GM21723 (cell line): ENCODE measurements around the gene ACTG1.
"Not testable (repeated sequence)": the region's sequence is repeated elsewhere in the genome, so short reads cannot be mapped to it uniquely, and the experiment has no call there.

ENCODE experiments used
- ATAC-seq: cut with Tn5 transposase; IDR thresholded peaks from one replicate; pipeline ENCODE4 v1.9.1; 2021; ENCODE audit warnings: mild to moderate bottlenecking, moderate library complexity; ENCODE audit not compliant: unreplicated experiment

The ACTG1 gene

GRCh38 chr17:81533339-81534141 is 20.9 kb upstream of the ACTG1 start:
- no peak for ATAC-seq

- no peak for ATAC-seq
These were observed 20.1 kb upstream of the ACTG1 start for GRCh38 chr17:81532490-81533287.

GRCh38 chr17:81531998-81532404 is 19.4 kb upstream of the ACTG1 start:
- ATAC-seq: not testable (repeated sequence)

GRCh38 chr17:81531013-81531412 is 18.4 kb upstream of the ACTG1 start:
- ATAC-seq: not testable (repeated sequence)

- no peak for ATAC-seq
These were observed 16.8 kb upstream of the ACTG1 start for GRCh38 chr17:81529437-81529803.

- ATAC-seq: no peak
These were observed 16.2 kb upstream of the ACTG1 start for GRCh38 chr17:81528651-81529436.

- ATAC-seq: no peak
These were observed 15.7 kb upstream of the ACTG1 start for GRCh38 chr17:81528384-81528650.

- ATAC-seq: no peak
These were observed 15.2 kb upstream of the ACTG1 start, which contains the start of gene FSCN2 for GRCh38 chr17:81527591-81528383. Gene FSCN2, plus strand, starts transcription at chr17:81528377. Its CDS starts 155 bp downstream, at chr17:81528532.

GRCh38 chr17:81526662-81527571 is 14.3 kb upstream of the ACTG1 start:
- no peak for ATAC-seq

GRCh38 chr17:81524865-81525159 is 12.2 kb upstream of the ACTG1 start:
- ATAC-seq: no peak

GRCh38 chr17:81524039-81524864 is 11.7 kb upstream of the ACTG1 start:
- no peak for ATAC-seq

- ATAC-seq: no peak
These were observed 10.9 kb upstream of the ACTG1 start for GRCh38 chr17:81523402-81524038.

GRCh38 chr17:81522491-81523401 is 10.1 kb upstream of the ACTG1 start:
- no peak for ATAC-seq

- no peak for ATAC-seq
These were observed 7.7 kb upstream of the ACTG1 start for GRCh38 chr17:81520021-81520901.

GRCh38 chr17:81519284-81520020 is 6.9 kb upstream of the ACTG1 start:
- no peak for ATAC-seq

GRCh38 chr17:81518785-81519283 is 6.2 kb upstream of the ACTG1 start:
- no peak for ATAC-seq
